Loucy (cell line): ENCODE data around the gene FMO5.

Source experiments
- H2AFZ ChIP-seq: fragments of 200-600 bp; sonication (generic); 2 replicates; pipeline ENCODE4 v1.6.0; 2016; ENCODE audit warnings: antibody characterized with exemption, mild to moderate bottlenecking, low read length, moderate library complexity
- H3F3A ChIP-seq: fragments of 200-600 bp; 2 replicates; pipeline ENCODE4 v1.6.0; 2016; ENCODE audit warnings: antibody characterized with exemption, low read depth, mild to moderate bottlenecking
- H3K27me3 ChIP-seq: fragments of 200-600 bp; sonication (generic); 2 replicates; pipeline ENCODE4 v1.6.1; 2014; ENCODE audit warnings: low read length, mild to moderate bottlenecking; ENCODE audit not compliant: insufficient read depth, poor library complexity, severe bottlenecking
- H3K36me3 ChIP-seq: fragments of 200-600 bp; sonication (generic); 2 replicates; pipeline ENCODE4 v1.6.1; 2016; ENCODE audit warnings: low read length; ENCODE audit not compliant: insufficient read depth
- H3K4me1 ChIP-seq: fragments of 200-600 bp; sonication (generic); 2 replicates; pipeline ENCODE4 v1.5.1; 2014; ENCODE audit warnings: low read length, mild to moderate bottlenecking; ENCODE audit not compliant: insufficient read depth, poor library complexity, severe bottlenecking
- H3K4me2 ChIP-seq: fragments of 200-600 bp; sonication (generic); 2 replicates; pipeline ENCODE4 v1.6.0; 2014; ENCODE audit warnings: antibody characterized with exemption, low read length, low read depth, mild to moderate bottlenecking; ENCODE audit not compliant: poor library complexity, severe bottlenecking
- H3K4me3 ChIP-seq: fragments of 200-600 bp; sonication (generic); 2 replicates; pipeline ENCODE4 v1.5.1; 2014; ENCODE audit warnings: low read length, mild to moderate bottlenecking, mixed read lengths; ENCODE audit not compliant: poor library complexity, severe bottlenecking
- H3K79me2 ChIP-seq: fragments of 200-600 bp; sonication (generic); 2 replicates; pipeline ENCODE4 v1.6.1; 2014; ENCODE audit warnings: low read length; ENCODE audit not compliant: insufficient read depth
- H3K9ac ChIP-seq: fragments of 200-600 bp; sonication (generic); 2 replicates; pipeline ENCODE4 v1.6.0; 2014; ENCODE audit warnings: mild to moderate bottlenecking, low read depth, low read length, moderate library complexity; ENCODE audit not compliant: poor library complexity, severe bottlenecking
- H3K9me2 ChIP-seq: fragments of 200-600 bp; sonication (generic); replicated peaks from 2 replicates; pipeline ENCODE4 v1.6.1; 2016; ENCODE audit warnings: low read depth, low read length, mixed read lengths
- H3K9me3 ChIP-seq: fragments of 200-600 bp; sonication (generic); 2 replicates; pipeline ENCODE4 v1.6.1; 2014; ENCODE audit warnings: mild to moderate bottlenecking, antibody characterized with exemption, low read length, low read depth; ENCODE audit not compliant: insufficient read depth
- H4K20me1 ChIP-seq: fragments of 200-600 bp; sonication (generic); 2 replicates; pipeline ENCODE4 v1.6.0; 2014; ENCODE audit warnings: antibody characterized with exemption, low read length, mild to moderate bottlenecking; ENCODE audit not compliant: insufficient read depth, poor library complexity, severe bottlenecking
- CTCF ChIP-seq: fragments of 200-600 bp; sonication (generic); conservative IDR thresholded peaks from 2 replicates; pipeline ENCODE4 v1.5.1; 2014; ENCODE audit warnings: mild to moderate bottlenecking, antibody characterized with exemption, low read length
- EZH2phosphoT487 ChIP-seq: fragments of 200-600 bp; IDR thresholded peaks from 2 replicates; pipeline ENCODE4 v1.6.1; 2018; ENCODE audit warnings: antibody characterized with exemption, mild to moderate bottlenecking, moderate library complexity, borderline replicate concordance

Gene FMO5

GRCh38 chr1:147216124-147216523 is 9.0 kb downstream of the FMO5 start:
- TF ChIP-seq EZH2phosphoT487 (no peak), CTCF (no peak)
- Histone ChIP-seq H3K4me2 (no peak overlapping the region), H3K79me2 (no peaks in the 10 kb centered on the region), H4K20me1 (no peaks in the 10 kb centered on the region), H2AFZ (no peak overlapping the region), H3K36me3 (no peaks in the 10 kb centered on the region), H3K9ac (no peak overlapping the region), H3F3A (no peaks in the 10 kb centered on the region), H3K9me2 (no peaks in the 10 kb centered on the region), H3K9me3 (no peaks in the 10 kb centered on the region), H3K4me1 (peaks cover 11% of the 10 kb centered on the region), H3K27me3 (no peaks in the 10 kb centered on the region), H3K4me3 (no peak overlapping the region)

GRCh38 chr1:147215540-147215916 is 9.6 kb downstream of the FMO5 start:
- Histone ChIP-seq H3K9me2 (no peaks in the 10 kb centered on the region), H3K9me3 (no peaks in the 10 kb centered on the region), H3F3A (no peaks in the 10 kb centered on the region), H4K20me1 (no peaks in the 10 kb centered on the region), H3K36me3 (no peaks in the 10 kb centered on the region), H3K4me2 (no peak overlapping the region), H3K27me3 (no peaks in the 10 kb centered on the region), H3K79me2 (no peaks in the 10 kb centered on the region), H3K4me1 (peaks cover 11% of the 10 kb centered on the region), H3K4me3 (no peak overlapping the region), H2AFZ (no peak overlapping the region), H3K9ac (no peak overlapping the region)
- TF ChIP-seq EZH2phosphoT487, result no peak
- TF ChIP-seq CTCF, result no peak

- H3K4me3 ChIP-seq, result no peak overlapping the region
- no peaks in the 10 kb centered on the region for H3K9me2 ChIP-seq
- no peaks in the 10 kb centered on the region for H3K36me3 ChIP-seq
- H3K4me1 ChIP-seq, result peaks cover 11% of the 10 kb centered on the region
- no peaks in the 10 kb centered on the region for H4K20me1 ChIP-seq
- TF ChIP-seq CTCF (no peak), EZH2phosphoT487 (no peak)
- H3K79me2 ChIP-seq, result no peaks in the 10 kb centered on the region
- H2AFZ ChIP-seq, result no peak overlapping the region
- H3K27me3 ChIP-seq, result no peaks in the 10 kb centered on the region
- H3K4me2 ChIP-seq, result no peak overlapping the region
- H3F3A ChIP-seq, result no peaks in the 10 kb centered on the region
- no peaks in the 10 kb centered on the region for H3K9me3 ChIP-seq
- H3K9ac ChIP-seq, result no peak overlapping the region
These were observed 10.1 kb downstream of the FMO5 start for GRCh38 chr1:147214842-147215539.
